ENCODE results near the gene MCC.

DNA sequence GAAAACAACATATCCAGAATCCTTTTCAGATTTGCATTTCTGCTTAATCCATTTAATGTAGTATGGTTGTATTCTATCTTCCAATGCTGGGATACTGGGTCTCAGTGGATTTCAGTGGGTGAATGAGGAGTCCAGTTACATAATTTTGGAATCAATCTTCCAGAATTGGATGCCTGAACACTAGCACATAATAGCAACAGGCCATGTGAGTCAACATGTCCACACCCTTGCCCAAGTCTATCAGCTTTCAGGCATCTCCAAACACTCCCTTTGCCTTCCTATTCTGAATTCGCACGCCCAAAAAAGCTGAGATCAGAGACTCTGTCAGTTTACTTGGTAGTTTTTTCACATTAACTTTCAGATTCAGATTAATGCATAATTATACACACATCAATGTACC, 256.0 kb downstream of the MCC start:
- TF ChIP-seq TAF1 (IDR thresholded peaks at IDR 0.05; ENCODE audit: low read depth) (no peak), RAD21 (IDR thresholded peaks at IDR 0.05; ENCODE audit: low read depth) (no peak), EP300 (IDR thresholded peaks at IDR 0.05; ENCODE audit: borderline replicate concordance) (no peak), USF1 (IDR thresholded peaks at IDR 0.05) (no peak), TEAD4 (IDR thresholded peaks at IDR 0.05) (no peak), EGR1 (IDR thresholded peaks at IDR 0.05) (no peak), CREB1 (IDR thresholded peaks at IDR 0.05; ENCODE audit: low read depth) (no peak)
- TF ChIP-seq, protein P1, sequence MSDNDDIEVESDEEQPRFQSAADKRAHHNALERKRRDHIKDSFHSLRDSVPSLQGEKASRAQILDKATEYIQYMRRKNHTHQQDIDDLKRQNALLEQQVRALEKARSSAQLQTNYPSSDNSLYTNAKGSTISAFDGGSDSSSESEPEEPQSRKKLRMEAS (IDR thresholded peaks at IDR 0.05), result no peak
- TF ChIP-seq, protein P2, sequence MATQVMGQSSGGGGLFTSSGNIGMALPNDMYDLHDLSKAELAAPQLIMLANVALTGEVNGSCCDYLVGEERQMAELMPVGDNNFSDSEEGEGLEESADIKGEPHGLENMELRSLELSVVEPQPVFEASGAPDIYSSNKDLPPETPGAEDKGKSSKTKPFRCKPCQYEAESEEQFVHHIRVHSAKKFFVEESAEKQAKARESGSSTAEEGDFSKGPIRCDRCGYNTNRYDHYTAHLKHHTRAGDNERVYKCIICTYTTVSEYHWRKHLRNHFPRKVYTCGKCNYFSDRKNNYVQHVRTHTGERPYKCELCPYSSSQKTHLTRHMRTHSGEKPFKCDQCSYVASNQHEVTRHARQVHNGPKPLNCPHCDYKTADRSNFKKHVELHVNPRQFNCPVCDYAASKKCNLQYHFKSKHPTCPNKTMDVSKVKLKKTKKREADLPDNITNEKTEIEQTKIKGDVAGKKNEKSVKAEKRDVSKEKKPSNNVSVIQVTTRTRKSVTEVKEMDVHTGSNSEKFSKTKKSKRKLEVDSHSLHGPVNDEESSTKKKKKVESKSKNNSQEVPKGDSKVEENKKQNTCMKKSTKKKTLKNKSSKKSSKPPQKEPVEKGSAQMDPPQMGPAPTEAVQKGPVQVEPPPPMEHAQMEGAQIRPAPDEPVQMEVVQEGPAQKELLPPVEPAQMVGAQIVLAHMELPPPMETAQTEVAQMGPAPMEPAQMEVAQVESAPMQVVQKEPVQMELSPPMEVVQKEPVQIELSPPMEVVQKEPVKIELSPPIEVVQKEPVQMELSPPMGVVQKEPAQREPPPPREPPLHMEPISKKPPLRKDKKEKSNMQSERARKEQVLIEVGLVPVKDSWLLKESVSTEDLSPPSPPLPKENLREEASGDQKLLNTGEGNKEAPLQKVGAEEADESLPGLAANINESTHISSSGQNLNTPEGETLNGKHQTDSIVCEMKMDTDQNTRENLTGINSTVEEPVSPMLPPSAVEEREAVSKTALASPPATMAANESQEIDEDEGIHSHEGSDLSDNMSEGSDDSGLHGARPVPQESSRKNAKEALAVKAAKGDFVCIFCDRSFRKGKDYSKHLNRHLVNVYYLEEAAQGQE (IDR thresholded peaks at IDR 0.05; ENCODE audit: low read depth), result no peak

Data from Ishikawa (cell line).